NOMO-1 treated with dmso at 0.1 percent for 144 hours (cell line): ENCODE measurements around the gene FAM174A.

ENCODE experiments used
- DNase-seq: peaks from one replicate; lab custom pipeline; 2025; ENCODE audit not compliant: unreplicated experiment; lab: John Stamatoyannopoulos, UW

Gene FAM174A

DNA sequence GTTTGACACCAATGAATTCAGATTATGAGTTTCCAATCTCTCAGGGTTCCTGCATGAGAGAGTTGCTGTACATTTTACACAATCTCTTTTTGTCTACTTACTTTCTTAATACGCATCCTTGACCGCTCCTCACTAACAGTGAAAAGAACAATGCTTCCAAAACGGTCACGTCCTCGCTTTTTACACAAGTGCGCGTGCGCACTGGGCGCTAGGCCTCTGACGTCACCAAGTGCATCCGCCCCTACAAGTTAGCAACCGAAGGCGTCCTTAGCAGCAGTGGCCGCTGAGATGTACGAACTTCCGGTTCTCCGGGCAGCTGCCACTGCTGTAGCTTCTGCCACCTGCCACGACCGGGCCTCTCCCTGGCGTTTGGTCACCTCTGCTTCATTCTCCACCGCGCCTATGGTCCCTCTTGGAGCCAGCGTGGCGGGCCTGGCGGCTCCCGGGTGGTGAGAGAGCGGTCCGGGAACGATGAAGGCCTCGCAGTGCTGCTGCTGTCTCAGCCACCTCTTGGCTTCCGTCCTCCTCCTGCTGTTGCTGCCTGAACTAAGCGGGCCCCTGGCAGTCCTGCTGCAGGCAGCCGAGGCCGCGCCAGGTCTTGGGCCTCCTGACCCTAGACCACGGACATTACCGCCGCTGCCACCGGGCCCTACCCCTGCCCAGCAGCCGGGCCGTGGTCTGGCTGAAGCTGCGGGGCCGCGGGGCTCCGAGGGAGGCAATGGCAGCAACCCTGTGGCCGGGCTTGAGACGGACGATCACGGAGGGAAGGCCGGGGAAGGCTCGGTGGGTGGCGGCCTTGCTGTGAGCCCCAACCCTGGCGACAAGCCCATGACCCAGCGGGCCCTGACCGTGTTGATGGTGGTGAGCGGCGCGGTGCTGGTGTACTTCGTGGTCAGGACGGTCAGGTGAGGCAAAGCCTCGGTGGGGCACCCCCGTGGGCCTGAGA, at the start of gene FAM174A:
Gene FAM174A (plus strand): TSS at position 315 of the 946 bp plus-strand sequence. CDS start 157 bp downstream, at position 472.
- peak; percentile 87 for DNase-seq

GRCh38 chr5:100493996-100494395, 41.2 kb upstream of the FAM174A start:
- DNase-seq, result no peak

DNA sequence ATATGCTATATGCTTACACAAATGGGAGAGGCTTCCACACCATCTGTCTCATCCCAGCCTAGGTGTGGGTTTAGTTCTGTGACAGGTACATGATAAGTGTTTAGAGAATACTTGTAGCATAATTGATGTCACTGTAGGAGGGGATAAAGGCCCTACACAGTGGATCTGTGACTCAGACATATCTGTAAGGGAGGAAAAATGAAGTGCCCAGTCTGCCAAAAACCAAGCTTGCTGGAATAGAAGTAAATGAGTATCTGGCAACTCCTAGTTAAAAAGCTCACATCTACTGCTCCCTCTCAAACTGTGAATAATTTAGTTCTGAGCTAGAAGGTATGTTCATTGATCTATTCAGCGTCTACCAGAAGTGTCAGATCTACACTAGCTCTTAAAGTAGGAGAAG, 38.9 kb upstream of the FAM174A start:
- DNase-seq, result no peak

DNA sequence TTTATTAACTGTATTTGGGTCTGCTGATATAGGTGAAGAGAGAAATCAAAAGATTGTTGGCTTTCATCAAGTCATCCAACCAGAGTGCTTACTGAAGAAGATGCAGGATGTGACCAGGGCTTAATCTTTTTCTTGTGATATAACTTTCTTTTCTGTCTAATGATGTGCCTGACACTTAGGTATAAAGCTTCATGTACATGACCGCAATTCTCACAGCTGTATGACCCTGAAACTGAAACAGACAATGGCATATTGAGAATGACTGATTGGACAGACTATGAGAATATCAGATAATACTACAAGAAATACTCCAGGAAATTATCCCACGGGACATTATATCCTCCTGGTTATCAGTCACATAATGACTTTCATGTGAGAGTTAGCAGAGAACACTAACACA, 32.5 kb upstream of the FAM174A start:
- no peak for DNase-seq

- DNase-seq, result peak; percentile 7
These were observed 29.0 kb upstream of the FAM174A start for GRCh38 chr5:100505984-100506670.

DNA sequence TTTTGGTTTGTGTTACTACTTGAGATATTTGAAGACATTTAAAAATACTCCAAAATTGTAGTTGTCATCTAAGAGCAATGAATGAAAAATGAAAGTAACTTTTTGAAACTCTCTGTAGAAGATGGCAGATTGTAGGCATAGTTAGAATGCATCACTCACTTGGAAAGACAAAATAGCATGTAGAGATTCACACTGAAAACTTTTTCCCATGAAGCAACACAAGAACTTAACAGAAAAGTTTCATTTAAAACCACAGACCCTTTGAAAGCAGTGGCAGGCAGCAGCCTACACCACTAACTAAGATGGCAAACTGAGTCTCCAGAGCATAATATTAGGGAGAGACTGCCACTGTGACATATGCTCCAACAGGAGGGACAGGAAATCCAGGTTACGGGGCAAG, 18.9 kb upstream of the FAM174A start:
- DNase-seq, result no peak

- no peak for DNase-seq
These were observed 17.7 kb upstream of the FAM174A start for GRCh38 chr5:100517301-100517974.

- no peak for DNase-seq
These were observed 16.8 kb upstream of the FAM174A start for GRCh38 chr5:100518377-100518776.

DNA sequence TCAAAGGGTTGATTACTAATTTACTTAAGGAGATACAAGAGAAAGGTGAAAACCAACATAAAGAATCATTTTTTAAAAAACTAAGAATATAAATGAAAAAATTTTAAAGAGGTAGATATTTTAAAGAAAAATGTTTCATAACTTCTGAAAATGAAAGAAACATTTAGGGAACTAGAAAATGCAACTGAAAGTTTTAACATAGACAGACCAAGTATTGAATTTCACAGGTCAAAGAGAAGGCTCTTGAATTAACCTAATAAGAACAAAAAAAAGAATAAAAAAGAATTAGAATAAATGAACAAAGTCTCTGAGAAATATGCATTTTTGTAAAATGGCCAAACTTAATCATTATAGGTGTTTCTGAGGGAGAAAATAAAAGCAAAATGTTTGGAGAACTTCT, 16.1 kb upstream of the FAM174A start:
- DNase-seq, result no peak

GRCh38 chr5:100520348-100520747, 14.8 kb upstream of the FAM174A start:
- no peak for DNase-seq

- no peak for DNase-seq
These were observed 2.8 kb downstream of the FAM174A start for GRCh38 chr5:100537946-100538345.

GRCh38 chr5:100539519-100539918, 4.3 kb downstream of the FAM174A start:
- DNase-seq, result no peak

DNA sequence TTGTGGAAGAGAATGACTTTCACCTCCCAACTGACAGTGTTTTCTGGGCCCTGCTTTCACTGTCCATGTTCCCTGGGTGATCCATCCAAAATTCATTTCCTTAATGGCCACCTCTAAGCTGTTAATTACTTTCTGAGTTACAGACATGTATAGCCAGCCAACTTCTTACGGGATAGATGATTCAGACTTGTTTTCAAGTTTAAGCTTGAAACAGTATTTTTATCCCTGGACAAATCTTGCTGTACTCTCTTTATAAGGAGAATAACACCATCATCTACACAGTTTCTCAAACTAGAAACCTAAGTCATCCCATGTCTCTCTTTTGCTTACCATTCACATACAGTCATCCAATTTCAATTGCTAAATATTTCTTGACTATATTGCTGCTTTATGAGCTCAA, 6.9 kb downstream of the FAM174A start:
- no peak for DNase-seq

DNA sequence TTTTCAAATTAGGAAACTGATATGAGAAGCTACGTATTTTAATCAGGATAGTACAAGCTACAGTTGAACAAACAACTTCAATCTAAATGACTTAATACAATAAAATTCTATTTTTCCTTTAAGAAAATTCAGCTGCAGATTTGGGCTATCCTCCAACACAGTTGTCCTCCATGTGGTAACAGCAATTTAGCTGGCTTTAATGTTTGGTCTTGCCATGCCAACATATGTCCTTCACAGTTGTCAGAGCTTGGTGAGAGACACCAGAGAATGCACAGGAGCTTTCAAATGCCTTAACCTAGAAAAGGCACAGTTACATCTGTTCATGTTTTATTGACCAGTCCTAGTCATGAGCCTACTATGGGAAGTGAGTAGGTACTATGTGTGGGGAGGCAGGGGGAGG, 10.8 kb downstream of the FAM174A start:
- DNase-seq, result no peak

DNA sequence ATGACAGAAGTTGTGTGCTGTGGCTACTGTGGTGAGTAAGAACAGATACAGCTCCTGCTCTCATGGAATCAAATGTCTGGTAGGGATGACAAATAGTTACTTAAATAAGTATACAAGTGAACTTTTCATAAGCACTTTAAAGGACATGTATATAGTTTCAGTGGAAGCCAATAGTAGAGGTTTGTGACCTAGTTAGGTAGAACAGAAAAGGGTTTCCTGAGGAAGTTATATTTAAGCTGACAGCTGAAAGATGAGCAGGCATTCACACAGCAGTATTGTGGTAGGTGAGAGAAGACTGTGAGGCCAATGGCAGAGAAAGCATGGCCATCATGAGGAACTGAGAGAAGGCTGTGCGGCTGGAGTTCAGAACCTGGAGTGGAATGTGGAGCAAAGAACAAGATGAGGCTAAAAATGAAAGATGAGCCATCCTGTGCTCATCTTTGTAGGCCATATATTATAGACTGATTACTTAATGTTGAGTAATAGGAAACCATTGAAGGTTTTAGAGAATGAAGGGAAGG, 15.4 kb downstream of the FAM174A start:
- DNase-seq, result peak; percentile 80

DNA sequence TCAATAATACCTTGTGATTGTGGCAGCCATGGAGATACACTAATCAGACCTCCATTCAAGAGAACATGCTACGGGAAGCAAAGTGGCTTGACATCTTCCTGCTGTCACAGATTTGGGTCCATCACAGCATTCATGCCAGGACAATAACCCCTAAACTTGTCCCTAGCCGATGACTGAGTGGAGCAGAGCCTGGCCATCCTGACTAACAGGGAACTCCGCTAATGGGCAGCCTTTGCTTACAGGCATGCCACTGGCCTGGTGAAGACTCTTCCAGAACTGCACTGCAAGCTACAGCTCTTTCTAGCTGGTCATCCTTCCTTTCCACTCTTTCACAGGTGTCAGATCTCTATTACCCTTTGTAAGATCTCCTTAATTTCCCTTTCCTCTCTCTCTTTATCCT, 16.0 kb downstream of the FAM174A start:
- no peak for DNase-seq

GRCh38 chr5:100553209-100553608, 18.0 kb downstream of the FAM174A start:
- DNase-seq, result no peak

GRCh38 chr5:100560860-100561259, 25.7 kb downstream of the FAM174A start:
- no peak for DNase-seq

GRCh38 chr5:100562821-100563220, 27.6 kb downstream of the FAM174A start:
- no peak for DNase-seq

DNA sequence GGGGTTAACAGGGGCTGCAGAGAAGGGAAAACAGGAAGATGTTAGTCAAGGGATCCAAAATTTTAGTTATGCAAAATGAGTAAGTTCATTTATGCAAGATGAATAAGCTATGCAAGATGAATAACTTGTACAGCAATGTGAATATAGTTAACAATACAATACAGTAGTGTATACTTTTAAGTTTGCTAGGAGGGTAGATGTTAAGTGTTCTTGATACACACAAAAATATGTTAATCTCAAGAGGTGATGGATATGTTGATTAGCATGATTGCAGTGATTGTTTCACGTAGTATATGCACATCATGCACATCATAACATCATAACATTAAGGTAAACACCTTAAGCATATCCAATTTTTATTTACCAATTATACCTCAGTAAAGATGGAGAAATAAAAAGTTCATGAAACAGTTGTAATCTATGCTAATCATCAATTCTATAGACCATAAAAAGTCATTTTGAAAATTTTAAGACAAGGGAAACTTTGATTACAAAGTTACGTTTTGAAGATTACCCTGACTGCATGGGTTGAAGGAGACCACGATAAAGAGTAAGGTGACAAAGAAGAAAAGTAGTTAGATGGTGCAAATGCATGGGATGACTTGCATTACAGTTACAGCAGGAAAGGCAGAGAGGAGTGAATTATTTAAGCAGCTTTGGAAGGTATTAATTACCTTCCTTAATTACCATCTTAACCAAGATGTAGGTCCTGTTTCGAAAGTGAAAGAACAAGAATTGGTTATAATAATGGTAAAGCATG, 31.4 kb downstream of the FAM174A start:
- no peak for DNase-seq

- no peak for DNase-seq
These were observed 39.5 kb downstream of the FAM174A start for GRCh38 chr5:100574716-100575115.
